Subcutaneous adipose tissue (tissue), 4 donors: ENCODE measurements around the gene PTGES. TPM values are rescaled to one million over a fixed set of nuclear protein-coding genes. Genes with fewer than 3 reads are reported as not detected.

ENCODE experiments used
- total RNA-seq, 4 donors: library from RNA; depleted of rRNA; stranded (reverse); fragments of >200 nt; gene quantifications; one replicate each; pipeline ENCODE4 v1.1.0, GENCODE V29; 2016
- TF ChIP-seq, protein P1 (sequence below): fragments of 450-650 bp; IDR thresholded peaks from one replicate; pipeline ENCODE4 v1.5.1; 2016; ENCODE audit warnings: low read depth, mild to moderate bottlenecking, control low read depth, antibody characterized with exemption, moderate library complexity

The PTGES gene
- total RNA-seq, 4 donors from 2014 or later: 12.8 to 34.5 (median 20.6) TPM

DNA sequence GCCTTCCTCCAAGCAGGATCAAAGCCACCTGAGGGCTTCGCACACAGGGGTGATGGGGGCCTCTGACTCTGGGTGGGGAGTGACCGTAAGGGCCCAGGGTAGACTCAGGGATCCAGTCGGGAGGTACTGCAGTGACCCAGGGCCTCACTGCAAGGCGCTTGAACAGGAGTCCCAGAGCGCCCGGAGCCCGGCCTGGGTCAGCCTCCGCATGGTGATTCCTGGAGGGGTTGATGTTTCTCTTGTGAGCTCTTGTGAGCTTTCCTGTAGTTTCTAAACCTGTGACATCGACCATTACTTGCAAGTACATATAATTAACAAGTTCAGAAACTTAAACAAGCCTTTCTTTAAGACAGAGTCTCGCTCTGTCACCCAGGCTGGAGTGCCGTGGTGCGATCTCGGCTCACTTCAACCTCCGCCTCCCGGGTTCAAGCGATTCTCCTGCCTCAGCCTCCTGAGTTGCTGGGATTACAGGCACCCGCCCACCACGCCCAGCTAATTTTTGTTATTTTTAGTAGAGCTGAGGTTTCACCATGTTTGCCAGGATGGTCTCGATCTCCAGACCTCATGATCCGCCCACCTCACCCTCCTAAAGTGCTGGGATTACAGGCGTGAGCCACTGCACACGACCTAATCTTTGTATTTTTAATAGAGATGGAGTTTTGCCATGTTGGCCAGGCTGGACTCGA is 19.8 kb downstream of the PTGES start:
- TF ChIP-seq, protein P1, sequence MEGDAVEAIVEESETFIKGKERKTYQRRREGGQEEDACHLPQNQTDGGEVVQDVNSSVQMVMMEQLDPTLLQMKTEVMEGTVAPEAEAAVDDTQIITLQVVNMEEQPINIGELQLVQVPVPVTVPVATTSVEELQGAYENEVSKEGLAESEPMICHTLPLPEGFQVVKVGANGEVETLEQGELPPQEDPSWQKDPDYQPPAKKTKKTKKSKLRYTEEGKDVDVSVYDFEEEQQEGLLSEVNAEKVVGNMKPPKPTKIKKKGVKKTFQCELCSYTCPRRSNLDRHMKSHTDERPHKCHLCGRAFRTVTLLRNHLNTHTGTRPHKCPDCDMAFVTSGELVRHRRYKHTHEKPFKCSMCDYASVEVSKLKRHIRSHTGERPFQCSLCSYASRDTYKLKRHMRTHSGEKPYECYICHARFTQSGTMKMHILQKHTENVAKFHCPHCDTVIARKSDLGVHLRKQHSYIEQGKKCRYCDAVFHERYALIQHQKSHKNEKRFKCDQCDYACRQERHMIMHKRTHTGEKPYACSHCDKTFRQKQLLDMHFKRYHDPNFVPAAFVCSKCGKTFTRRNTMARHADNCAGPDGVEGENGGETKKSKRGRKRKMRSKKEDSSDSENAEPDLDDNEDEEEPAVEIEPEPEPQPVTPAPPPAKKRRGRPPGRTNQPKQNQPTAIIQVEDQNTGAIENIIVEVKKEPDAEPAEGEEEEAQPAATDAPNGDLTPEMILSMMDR: no peak

DNA sequence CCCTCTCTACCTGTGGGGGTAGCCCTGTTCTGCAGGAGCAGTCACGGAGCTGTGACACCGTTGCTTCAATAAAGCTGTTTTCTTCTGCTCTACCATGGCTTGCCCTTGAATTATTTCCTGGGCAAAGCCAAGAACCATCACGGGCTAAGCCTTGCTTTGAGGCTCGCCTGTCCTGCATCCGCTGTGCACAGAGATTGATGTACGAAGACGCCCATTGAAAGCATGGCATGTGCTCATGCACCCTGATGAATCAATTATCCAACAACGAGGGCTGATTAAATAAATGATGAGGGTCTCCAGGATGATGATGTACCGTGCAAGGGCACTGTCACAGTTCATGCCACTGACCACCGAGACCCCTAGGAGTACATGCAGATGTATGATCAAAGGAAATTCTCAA is 20.7 kb downstream of the PTGES start:
- TF ChIP-seq, protein P1: no peak

DNA sequence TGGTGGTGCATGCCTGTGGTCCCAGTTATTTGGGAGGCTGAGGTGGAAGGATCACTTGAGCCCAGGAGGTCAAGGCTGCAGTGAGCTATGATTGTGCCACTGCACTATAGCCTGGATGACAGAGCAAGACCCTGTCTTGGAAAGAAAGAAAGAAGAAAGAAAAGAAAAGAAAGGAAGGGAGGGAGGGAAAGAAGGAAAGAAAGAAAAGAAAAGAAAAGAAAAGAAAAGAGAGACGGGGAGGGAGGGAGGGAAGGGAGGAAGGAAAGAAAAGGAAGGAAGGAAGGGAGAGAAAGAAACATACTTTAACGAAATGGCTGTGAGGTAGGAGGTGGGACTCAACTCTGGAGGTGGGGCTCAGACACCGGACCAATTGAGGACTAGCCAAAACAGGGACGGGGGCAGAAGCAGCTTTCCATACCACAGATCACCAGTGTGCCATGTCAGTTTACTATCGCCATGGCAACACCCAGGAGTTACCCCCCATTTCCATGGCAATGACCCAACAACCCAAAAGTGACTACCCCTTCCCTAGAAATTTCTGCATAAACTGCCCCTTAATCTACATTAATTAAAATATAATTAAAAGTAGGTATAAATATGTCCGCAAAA is 21.3 kb downstream of the PTGES start:
- TF ChIP-seq, protein P1: no peak

DNA sequence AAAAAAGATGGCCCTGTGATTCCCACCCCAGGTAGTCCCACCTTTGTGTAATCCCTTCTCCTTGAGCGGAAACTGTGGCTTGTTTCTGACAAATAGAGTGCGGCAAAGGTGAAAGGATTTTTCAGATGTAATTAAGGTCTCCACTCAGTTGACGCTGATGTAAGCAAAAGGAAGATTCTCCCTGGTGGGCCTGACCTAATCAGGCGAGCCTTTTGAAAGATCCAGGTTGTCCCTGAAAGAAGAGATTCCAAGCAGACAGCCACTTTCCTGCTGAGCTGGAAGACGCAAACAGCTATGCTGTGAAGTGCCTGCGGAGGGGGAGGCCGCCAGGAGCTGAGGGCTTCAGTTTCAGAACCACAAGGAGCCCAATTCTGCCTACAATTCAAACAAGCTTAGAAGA is 24.1 kb downstream of the PTGES start:
- TF ChIP-seq, protein P1: no peak

DNA sequence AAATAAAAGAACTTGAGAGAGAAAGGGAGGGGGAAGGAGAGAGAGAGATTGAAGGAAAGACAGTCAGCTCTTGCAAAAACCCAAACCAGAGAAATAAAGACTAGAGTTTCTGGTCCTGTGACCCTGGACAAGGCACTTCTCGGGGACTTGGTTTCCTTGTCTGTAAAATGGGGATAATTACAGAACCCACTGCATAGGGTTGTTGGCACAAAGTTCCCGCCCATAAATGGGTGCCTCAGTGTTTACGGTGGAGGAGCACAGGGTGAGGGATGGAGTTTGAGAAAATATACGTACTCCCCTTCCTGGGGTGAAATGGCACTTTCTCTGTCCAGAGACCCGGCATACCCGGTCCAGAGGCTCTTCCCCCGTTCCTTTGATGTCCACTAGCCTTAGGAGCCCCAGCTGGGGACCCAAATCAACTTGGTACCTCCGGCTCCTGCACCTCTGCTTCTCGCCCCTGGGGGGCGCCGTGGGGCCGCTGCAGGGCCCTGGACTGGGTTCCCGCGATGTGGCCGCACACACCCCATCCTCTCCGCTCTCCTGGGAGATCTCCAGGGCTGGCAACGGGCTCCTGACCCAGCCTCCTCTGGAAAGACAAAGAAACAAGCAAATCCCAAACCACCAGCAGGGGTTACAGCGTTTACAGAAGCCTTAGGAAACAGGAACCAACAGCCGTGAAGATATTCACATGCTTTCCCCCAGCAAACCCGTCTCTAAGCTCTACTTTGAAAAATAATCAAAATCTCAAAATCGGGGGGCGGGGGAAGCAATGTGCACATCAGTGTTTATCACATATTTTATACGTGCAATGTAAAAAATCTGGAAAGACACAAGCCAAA is 26.3 kb downstream of the PTGES start:
- TF ChIP-seq, protein P1: no peak

DNA sequence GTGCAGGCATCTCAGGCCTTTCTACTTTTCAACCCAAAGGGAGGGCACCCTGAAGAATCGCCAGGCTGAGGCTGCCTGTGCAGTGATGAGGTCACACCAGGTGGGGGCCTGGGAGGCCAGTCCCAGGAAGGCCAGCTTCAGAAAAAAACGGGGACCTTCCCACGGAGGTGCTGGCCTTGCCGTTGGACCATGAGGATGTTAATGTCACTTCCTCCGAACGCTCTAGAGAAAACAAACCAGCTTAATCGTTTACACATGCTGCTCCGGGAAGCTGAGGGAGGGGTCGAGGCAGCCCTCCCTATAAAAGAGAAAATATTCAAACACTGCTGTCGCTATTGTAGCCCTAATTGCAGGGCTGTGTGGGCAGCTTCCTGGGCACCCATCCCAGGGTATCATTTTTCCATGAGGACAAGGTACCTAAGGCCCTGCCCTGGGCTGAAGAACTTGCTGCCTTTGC is 27.0 kb downstream of the PTGES start:
- TF ChIP-seq, protein P1: no peak
